GM12892 (cell line): ENCODE measurements around the gene SLC2A5.

Experiments
- POLR2A ChIP-seq: IDR thresholded peaks from 2 replicates; pipeline ENCODE4 v1.6.1; 2011; ENCODE audit warnings: low read depth, low read length, control low read depth
- POLR2AphosphoS5 ChIP-seq: IDR thresholded peaks from 2 replicates; pipeline ENCODE4 v1.6.1; 2011; ENCODE audit warnings: low read depth, low read length, control low read depth
- TAF1 ChIP-seq: IDR thresholded peaks from 2 replicates; pipeline ENCODE4 v1.6.1; 2011; ENCODE audit warnings: low read depth, mild to moderate bottlenecking, control low read depth, low read length, borderline replicate concordance

DNA sequence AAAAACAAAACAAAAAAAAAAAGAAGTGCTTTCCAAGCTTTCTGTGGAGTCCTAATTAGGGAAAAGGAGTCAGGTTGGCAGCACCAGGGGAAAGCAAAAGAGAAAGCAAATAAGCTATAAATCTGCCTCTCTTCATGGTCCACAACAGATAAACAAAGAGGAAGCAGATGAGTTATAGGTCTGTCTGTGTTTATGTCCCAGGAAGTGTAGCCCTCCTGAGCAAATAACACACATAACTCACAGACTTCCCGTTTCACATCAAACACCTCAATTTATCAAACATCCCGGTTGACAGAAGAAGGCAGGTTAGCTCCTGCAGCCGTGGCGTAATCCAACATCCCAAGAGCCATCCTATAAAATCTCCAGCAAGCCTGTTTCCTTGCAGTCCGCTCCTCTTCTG is 5.6 kb upstream of the SLC2A5 start:
- TF ChIP-seq POLR2A = no peak
- no peak for TF ChIP-seq POLR2AphosphoS5
- TF ChIP-seq TAF1 = no peak
